Ovary (tissue), 3 donors: ENCODE data around the gene ATP5F1C.

Experiments used
- EP300 ChIP-seq: sonication (generic); formaldehyde crosslinking; IDR thresholded peaks from one replicate; pipeline ENCODE4 v1.6.1; 2017; ENCODE audit warnings: antibody characterized with exemption
- TF ChIP-seq, protein P1 (sequence below), 3 donors: fragments of 450-650 bp in 2 of 3; fragments of 200-600 bp in 1 of 3; IDR thresholded peaks; one replicate each; pipeline versions ENCODE4 v1.5.1 to v1.8.0; 2016 to 2022; ENCODE audit warnings: antibody characterized with exemption in 3 of 3, mild to moderate bottlenecking in 1 of 3
- donor health status: DM: no; HTN: no; CAD: no.

DNA sequence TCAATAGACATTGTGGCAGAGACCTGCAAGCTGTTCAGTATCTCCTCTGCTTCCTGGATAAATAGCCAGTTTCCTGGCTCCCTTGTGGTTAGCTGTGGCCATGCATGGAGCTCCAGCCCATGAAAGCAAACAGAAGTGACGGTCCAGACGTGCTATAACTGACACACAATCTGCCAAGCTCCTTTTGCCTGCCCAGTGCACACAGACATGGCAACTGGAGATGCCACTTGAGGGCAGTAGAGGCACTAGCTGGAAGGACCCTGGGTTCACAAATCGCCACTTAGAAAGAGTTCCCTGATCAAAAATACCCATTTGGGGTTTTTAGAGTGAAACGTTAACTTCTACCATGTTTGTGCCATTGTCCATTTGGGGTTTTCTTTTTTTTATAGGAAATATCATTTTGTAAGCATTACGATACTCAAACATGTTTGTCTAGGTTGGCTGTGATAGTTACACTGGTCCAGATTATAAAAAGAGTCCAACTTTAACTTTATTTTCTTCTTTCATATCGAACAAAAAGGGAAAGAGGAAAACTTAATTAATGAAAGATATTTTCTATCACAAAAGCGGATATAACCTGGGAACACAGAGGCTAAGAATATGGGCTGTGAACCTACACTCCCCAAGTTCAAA, 31.5 kb upstream of the ATP5F1C start:
- TF ChIP-seq, protein P1, sequence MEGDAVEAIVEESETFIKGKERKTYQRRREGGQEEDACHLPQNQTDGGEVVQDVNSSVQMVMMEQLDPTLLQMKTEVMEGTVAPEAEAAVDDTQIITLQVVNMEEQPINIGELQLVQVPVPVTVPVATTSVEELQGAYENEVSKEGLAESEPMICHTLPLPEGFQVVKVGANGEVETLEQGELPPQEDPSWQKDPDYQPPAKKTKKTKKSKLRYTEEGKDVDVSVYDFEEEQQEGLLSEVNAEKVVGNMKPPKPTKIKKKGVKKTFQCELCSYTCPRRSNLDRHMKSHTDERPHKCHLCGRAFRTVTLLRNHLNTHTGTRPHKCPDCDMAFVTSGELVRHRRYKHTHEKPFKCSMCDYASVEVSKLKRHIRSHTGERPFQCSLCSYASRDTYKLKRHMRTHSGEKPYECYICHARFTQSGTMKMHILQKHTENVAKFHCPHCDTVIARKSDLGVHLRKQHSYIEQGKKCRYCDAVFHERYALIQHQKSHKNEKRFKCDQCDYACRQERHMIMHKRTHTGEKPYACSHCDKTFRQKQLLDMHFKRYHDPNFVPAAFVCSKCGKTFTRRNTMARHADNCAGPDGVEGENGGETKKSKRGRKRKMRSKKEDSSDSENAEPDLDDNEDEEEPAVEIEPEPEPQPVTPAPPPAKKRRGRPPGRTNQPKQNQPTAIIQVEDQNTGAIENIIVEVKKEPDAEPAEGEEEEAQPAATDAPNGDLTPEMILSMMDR (IDR thresholded peaks at IDR 0.05): no peak
- no peak for TF ChIP-seq EP300
